Measurements from ENCODE around the gene ENTR1.

The ENTR1 gene

GRCh38 chr9:136410500-136411287 lies at the start of gene ENTR1, which contains the start of gene PMPCA:
Gene ENTR1, minus strand, starts transcription at chr9:136410614. Its CDS starts 217 bp downstream, at chr9:136410397.
Gene PMPCA, plus strand, starts transcription at chr9:136410658. Its CDS starts 11 bp downstream, at chr9:136410669.
- peak; percentile 91 for DNase-seq

GRCh38 chr9:136459425-136459824 lies 49.0 kb upstream of the ENTR1 start:
- no peak for DNase-seq

GRCh38 chr9:136457326-136457725 lies 46.9 kb upstream of the ENTR1 start:
- no peak for DNase-seq

- no peak for DNase-seq
These were observed 45.8 kb upstream of the ENTR1 start for GRCh38 chr9:136456258-136456657.

GRCh38 chr9:136455043-136456002 lies 44.9 kb upstream of the ENTR1 start:
- DNase-seq: no peak

GRCh38 chr9:136454026-136454796 lies 43.8 kb upstream of the ENTR1 start:
- no peak for DNase-seq

- no peak for DNase-seq
These were observed 42.9 kb upstream of the ENTR1 start for GRCh38 chr9:136453326-136453725.

GRCh38 chr9:136451221-136451877 lies 40.9 kb upstream of the ENTR1 start:
- DNase-seq: no peak

GRCh38 chr9:136448655-136449054 lies 38.2 kb upstream of the ENTR1 start:
- DNase-seq: no peak

GRCh38 chr9:136447173-136447778 lies 36.9 kb upstream of the ENTR1 start:
- no peak for DNase-seq

- DNase-seq: no peak
These were observed 35.4 kb upstream of the ENTR1 start for GRCh38 chr9:136445799-136446198.

GRCh38 chr9:136444102-136444501 lies 33.7 kb upstream of the ENTR1 start:
- no peak for DNase-seq

- DNase-seq: no peak
These were observed 33.3 kb upstream of the ENTR1 start for GRCh38 chr9:136443687-136444086.

GRCh38 chr9:136443087-136443486 lies 32.7 kb upstream of the ENTR1 start:
- DNase-seq: no peak

- no peak for DNase-seq
These were observed 31.9 kb upstream of the ENTR1 start for GRCh38 chr9:136442265-136442664.

GRCh38 chr9:136441681-136442245 lies 31.3 kb upstream of the ENTR1 start:
- no peak for DNase-seq

GRCh38 chr9:136441191-136441680 lies 30.8 kb upstream of the ENTR1 start:
- no peak for DNase-seq

- peak; percentile 78 for DNase-seq
These were observed 29.3 kb upstream of the ENTR1 start, which contains the start of gene INPP5E for GRCh38 chr9:136439481-136440408. Gene INPP5E, minus strand, starts transcription at chr9:136439845. Its CDS starts 426 bp downstream, at chr9:136439419.

GRCh38 chr9:136438548-136439480 lies 28.4 kb upstream of the ENTR1 start:
- peak; percentile 16 for DNase-seq
